Neural cell (in vitro differentiated cells): Measurements from ENCODE around the gene TCF25. TPM values are rescaled to one million over a fixed set of nuclear protein-coding genes. Genes with fewer than 3 reads are reported as not detected.
"Not testable (repeated sequence)": the region's sequence is repeated elsewhere in the genome, so short reads cannot be mapped to it uniquely, and the experiment has no call there.

Experiments
- H2AFZ ChIP-seq: fragments of 200-600, 300-800 bp; sonication (generic), shearing (Covaris generic); 2 replicates; pipeline ENCODE4 v1.6.0; 2014; ENCODE audit warnings: low read depth, mild to moderate bottlenecking, antibody characterized with exemption, low read length, moderate library complexity
- H3F3A ChIP-seq: fragments of 200-600 bp; shearing (Covaris generic); 2 replicates; pipeline ENCODE4 v1.6.1; 2016; ENCODE audit warnings: mild to moderate bottlenecking, moderate library complexity, mixed read lengths, antibody characterized with exemption, low read length; ENCODE audit not compliant: insufficient read depth, poor library complexity, severe bottlenecking
- H3K27ac ChIP-seq: fragments of 200-600, 300-800 bp; sonication (generic), shearing (Covaris generic); 2 replicates; pipeline ENCODE4 v1.5.1; 2014; ENCODE audit warnings: mild to moderate bottlenecking, low read length, moderate library complexity
- H3K27me3 ChIP-seq: fragments of 300-800, 200-600 bp; sonication (generic), shearing (Covaris generic); 2 replicates; pipeline ENCODE4 v1.6.0; 2014; ENCODE audit warnings: mild to moderate bottlenecking, low read depth, low read length, moderate library complexity; ENCODE audit not compliant: insufficient read depth
- H3K36me3 ChIP-seq: fragments of 300-800, 200-600 bp; sonication (generic), shearing (Covaris generic); 2 replicates; pipeline ENCODE4 v1.5.1; 2014; ENCODE audit warnings: mild to moderate bottlenecking, antibody characterized with exemption, low read length, moderate library complexity; ENCODE audit not compliant: insufficient read depth
- H3K4me2 ChIP-seq: fragments of 300-800, 200-600 bp; sonication (generic), shearing (Covaris generic); 2 replicates; pipeline ENCODE4 v1.6.0; 2014; ENCODE audit warnings: mild to moderate bottlenecking, low read length
- H3K4me3 ChIP-seq: fragments of 300-800, 200-600 bp; sonication (generic), shearing (Covaris generic); 2 replicates; pipeline ENCODE4 v1.5.1; 2014; ENCODE audit warnings: mild to moderate bottlenecking, low read length, moderate library complexity
- H3K79me2 ChIP-seq: fragments of 200-600 bp; shearing (Covaris generic); replicated peaks from 2 replicates; pipeline ENCODE4 v1.6.0; 2014; ENCODE audit warnings: mild to moderate bottlenecking, low read length, moderate library complexity; ENCODE audit not compliant: insufficient read depth
- H3K9ac ChIP-seq: fragments of 300-800, 200-600 bp; sonication (generic), shearing (Covaris generic); 2 replicates; pipeline ENCODE4 v1.6.1; 2016; ENCODE audit warnings: mild to moderate bottlenecking, low read length, mixed read lengths
- H3K9me2 ChIP-seq: fragments of 200-600 bp; shearing (Covaris generic); 2 replicates; pipeline ENCODE4 v1.6.1; 2016; ENCODE audit warnings: mild to moderate bottlenecking, low read length, mixed read lengths; ENCODE audit not compliant: insufficient read depth
- H3K9me3 ChIP-seq: fragments of 200-600, 300-800 bp; sonication (generic), shearing (Covaris generic); 2 replicates; pipeline ENCODE4 v1.6.1; 2016; ENCODE audit warnings: mild to moderate bottlenecking, mixed run types, low read length, moderate library complexity, mixed read lengths
- H4K20me1 ChIP-seq: fragments of 200-600 bp; shearing (Covaris generic); 2 replicates; pipeline ENCODE4 v1.6.1; 2016; ENCODE audit warnings: mild to moderate bottlenecking, mixed run types; ENCODE audit not compliant: insufficient read depth
- EP300 ChIP-seq: fragments of 450-650 bp; conservative IDR thresholded peaks from 2 replicates; pipeline ENCODE4 v1.6.1; 2014; ENCODE audit warnings: antibody characterized with exemption, mild to moderate bottlenecking, moderate library complexity; ENCODE audit not compliant: poor library complexity, severe bottlenecking
- EZH2 ChIP-seq: fragments of 200-600, 300-800 bp; shearing (Covaris generic), sonication (generic); IDR thresholded peaks from 2 replicates; pipeline ENCODE4 v1.6.1; 2014; ENCODE audit warnings: antibody characterized with exemption, low read length, borderline replicate concordance, mild to moderate bottlenecking; ENCODE audit not compliant: insufficient read depth, poor library complexity, severe bottlenecking
- MXI1 ChIP-seq: fragments of 450-650 bp; conservative IDR thresholded peaks from 2 replicates; pipeline ENCODE4 v1.6.1; 2014; ENCODE audit warnings: antibody characterized with exemption, mild to moderate bottlenecking; ENCODE audit not compliant: poor library complexity, severe bottlenecking
- POLR2AphosphoS5 ChIP-seq: IDR thresholded peaks from 2 replicates; pipeline ENCODE4 v1.6.1; 2012
- RAD21 ChIP-seq: fragments of 450-650 bp; conservative IDR thresholded peaks from 2 replicates; pipeline ENCODE4 v1.6.1; 2014; ENCODE audit warnings: antibody characterized with exemption, mild to moderate bottlenecking, moderate library complexity
- REST ChIP-seq: IDR thresholded peaks from 2 replicates; pipeline ENCODE4 v1.6.1; 2012; ENCODE audit warnings: borderline replicate concordance
- SMC3 ChIP-seq: fragments of 450-650 bp; conservative IDR thresholded peaks from 2 replicates; pipeline ENCODE4 v1.6.1; 2014; ENCODE audit warnings: antibody characterized with exemption, mild to moderate bottlenecking, moderate library complexity; ENCODE audit not compliant: poor library complexity
- TAF1 ChIP-seq: IDR thresholded peaks from 2 replicates; pipeline ENCODE4 v1.6.1; 2012; ENCODE audit warnings: low read depth
- polyA plus RNA-seq: library from polyadenylated mRNA; depleted of rRNA; stranded (reverse); fragments of >200 nt; gene quantifications from 2 replicates; pipeline ENCODE4 v1.2.3, GENCODE V29; 2014
- TF ChIP-seq, protein P1 (sequence below): fragments of 450-650 bp; IDR thresholded peaks from 2 replicates; pipeline ENCODE4 v1.5.1; 2014; ENCODE audit warnings: antibody characterized with exemption, mild to moderate bottlenecking, moderate library complexity; ENCODE audit not compliant: poor library complexity, severe bottlenecking

Gene TCF25
- polyA plus RNA-seq, 1 donor from 2014 or later, result 200 TPM

DNA sequence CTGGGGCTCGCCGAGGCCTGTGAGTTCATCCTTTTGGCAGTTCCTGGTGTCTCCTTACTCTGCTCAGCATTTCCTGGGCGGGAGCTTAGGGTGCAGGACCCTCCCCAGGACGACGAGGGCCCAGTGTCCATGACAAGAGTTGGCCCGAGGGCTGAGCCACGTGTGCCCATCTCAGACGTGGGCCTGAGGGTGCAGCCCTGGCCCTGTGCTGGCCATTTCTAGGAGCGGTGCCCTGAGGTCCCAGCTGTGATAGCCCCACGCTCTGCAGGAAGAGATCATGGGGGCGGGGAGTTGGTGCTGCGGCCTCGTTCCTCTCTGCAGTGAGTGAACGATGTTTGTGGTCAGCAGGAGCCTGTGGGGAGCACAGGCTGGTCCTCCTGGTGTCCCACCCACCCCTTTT is 39.2 kb downstream of the TCF25 start:
- H3K27ac ChIP-seq, result no peak overlapping the region
- no peaks in the 10 kb centered on the region for H3F3A ChIP-seq
- no peaks in the 10 kb centered on the region for H3K9me2 ChIP-seq
- no peak for TF ChIP-seq TAF1
- no peak for TF ChIP-seq SMC3
- no peak for TF ChIP-seq MXI1
- no peak for TF ChIP-seq RAD21
- no peak for TF ChIP-seq EZH2
- TF ChIP-seq REST, result no peak
- TF ChIP-seq, protein P1, sequence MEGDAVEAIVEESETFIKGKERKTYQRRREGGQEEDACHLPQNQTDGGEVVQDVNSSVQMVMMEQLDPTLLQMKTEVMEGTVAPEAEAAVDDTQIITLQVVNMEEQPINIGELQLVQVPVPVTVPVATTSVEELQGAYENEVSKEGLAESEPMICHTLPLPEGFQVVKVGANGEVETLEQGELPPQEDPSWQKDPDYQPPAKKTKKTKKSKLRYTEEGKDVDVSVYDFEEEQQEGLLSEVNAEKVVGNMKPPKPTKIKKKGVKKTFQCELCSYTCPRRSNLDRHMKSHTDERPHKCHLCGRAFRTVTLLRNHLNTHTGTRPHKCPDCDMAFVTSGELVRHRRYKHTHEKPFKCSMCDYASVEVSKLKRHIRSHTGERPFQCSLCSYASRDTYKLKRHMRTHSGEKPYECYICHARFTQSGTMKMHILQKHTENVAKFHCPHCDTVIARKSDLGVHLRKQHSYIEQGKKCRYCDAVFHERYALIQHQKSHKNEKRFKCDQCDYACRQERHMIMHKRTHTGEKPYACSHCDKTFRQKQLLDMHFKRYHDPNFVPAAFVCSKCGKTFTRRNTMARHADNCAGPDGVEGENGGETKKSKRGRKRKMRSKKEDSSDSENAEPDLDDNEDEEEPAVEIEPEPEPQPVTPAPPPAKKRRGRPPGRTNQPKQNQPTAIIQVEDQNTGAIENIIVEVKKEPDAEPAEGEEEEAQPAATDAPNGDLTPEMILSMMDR, result no peak
- no peak for TF ChIP-seq POLR2AphosphoS5
- H2AFZ ChIP-seq, result no peak overlapping the region
- no peaks in the 10 kb centered on the region for H4K20me1 ChIP-seq
- no peak overlapping the region for H3K4me2 ChIP-seq
- H3K27me3 ChIP-seq, result no peaks in the 10 kb centered on the region
- H3K79me2 ChIP-seq, result no peaks in the 10 kb centered on the region
- no peaks in the 10 kb centered on the region for H3K9me3 ChIP-seq
- no peaks in the 10 kb centered on the region for H3K36me3 ChIP-seq
- H3K9ac ChIP-seq, result no peak overlapping the region
- no peak overlapping the region for H3K4me3 ChIP-seq

GRCh38 chr16:89913408-89914387 is 40.3 kb downstream of the TCF25 start:
- Histone ChIP-seq H4K20me1 (no peaks in the 10 kb centered on the region), H3K4me3 (no peak overlapping the region), H3K27ac (no peak overlapping the region), H3K79me2 (peaks cover 1% of the 10 kb centered on the region), H3F3A (no peaks in the 10 kb centered on the region), H3K9ac (no peak overlapping the region), H3K9me3 (no peaks in the 10 kb centered on the region), H2AFZ (no peak overlapping the region), H3K27me3 (no peaks in the 10 kb centered on the region), H3K36me3 (no peaks in the 10 kb centered on the region), H3K9me2 (no peaks in the 10 kb centered on the region), H3K4me2 (no peak overlapping the region)
- TF ChIP-seq SMC3 (no peak), RAD21 (no peak), EZH2 (no peak), MXI1 (no peak), TAF1 (no peak), REST (no peak), POLR2AphosphoS5 (no peak), EP300 (no peak)
- TF ChIP-seq, protein P1, result no peak

- H3F3A ChIP-seq, result not testable (repeated sequence)
Measured at GRCh38 chr16:89914642-89915285, 41.4 kb downstream of the TCF25 start.

More at GRCh38 chr16:89914642-89915285, 41.4 kb downstream of the TCF25 start:
- not testable (repeated sequence) for H3K36me3 ChIP-seq, H3K9ac ChIP-seq, H3K27ac ChIP-seq, H3K9me3 ChIP-seq, H4K20me1 ChIP-seq, H3K4me2 ChIP-seq, H3K79me2 ChIP-seq, H3K9me2 ChIP-seq, H3K27me3 ChIP-seq, H3K4me3 ChIP-seq, H2AFZ ChIP-seq
